ENCODE measurements around the gene EPN3.

DNA sequence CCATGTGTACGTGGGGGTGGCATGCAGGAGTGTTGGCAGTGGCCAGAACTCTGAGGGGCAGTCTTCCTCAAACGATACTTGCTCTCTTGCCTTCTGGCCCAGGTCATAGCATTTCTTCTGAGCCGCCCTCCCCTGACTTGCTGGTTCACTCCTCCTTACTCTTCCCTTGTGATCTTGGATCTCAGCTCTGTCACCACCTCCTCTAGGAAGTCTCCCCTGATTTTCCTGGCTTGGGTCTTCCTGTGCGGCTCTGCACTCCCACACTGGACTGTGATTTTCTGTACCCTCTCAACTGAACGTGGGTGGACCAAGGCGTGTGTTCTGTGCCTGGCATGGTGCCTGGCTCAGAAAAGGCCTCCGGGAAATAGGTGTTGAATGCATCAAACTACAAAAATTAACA, 2.9 kb downstream of the EPN3 start:
- TF ChIP-seq, protein P1, sequence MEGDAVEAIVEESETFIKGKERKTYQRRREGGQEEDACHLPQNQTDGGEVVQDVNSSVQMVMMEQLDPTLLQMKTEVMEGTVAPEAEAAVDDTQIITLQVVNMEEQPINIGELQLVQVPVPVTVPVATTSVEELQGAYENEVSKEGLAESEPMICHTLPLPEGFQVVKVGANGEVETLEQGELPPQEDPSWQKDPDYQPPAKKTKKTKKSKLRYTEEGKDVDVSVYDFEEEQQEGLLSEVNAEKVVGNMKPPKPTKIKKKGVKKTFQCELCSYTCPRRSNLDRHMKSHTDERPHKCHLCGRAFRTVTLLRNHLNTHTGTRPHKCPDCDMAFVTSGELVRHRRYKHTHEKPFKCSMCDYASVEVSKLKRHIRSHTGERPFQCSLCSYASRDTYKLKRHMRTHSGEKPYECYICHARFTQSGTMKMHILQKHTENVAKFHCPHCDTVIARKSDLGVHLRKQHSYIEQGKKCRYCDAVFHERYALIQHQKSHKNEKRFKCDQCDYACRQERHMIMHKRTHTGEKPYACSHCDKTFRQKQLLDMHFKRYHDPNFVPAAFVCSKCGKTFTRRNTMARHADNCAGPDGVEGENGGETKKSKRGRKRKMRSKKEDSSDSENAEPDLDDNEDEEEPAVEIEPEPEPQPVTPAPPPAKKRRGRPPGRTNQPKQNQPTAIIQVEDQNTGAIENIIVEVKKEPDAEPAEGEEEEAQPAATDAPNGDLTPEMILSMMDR (optimal IDR thresholded peaks at IDR 0.05 in 1 of 3, IDR thresholded peaks at IDR 0.05 in 1 of 3, conservative IDR thresholded peaks at IDR 0.05 in 1 of 3; ENCODE audit: extremely low read depth in 1 of 3, insufficient read depth in 2 of 3, low read length in 3 of 3), result no peak
- no peak for TF ChIP-seq EZH2 (IDR thresholded peaks at IDR 0.05; ENCODE audit: low read length)

All from keratinocyte (primary cell).